DMS153 treated with DMSO at 0.1 percent for 48 hours (cell line): ENCODE measurements around the gene LPP.

Experiments used
- DNase-seq: peaks from one replicate; lab custom pipeline; 2025; ENCODE audit not compliant: unreplicated experiment; lab: John Stamatoyannopoulos, UW

LPP gene

DNA sequence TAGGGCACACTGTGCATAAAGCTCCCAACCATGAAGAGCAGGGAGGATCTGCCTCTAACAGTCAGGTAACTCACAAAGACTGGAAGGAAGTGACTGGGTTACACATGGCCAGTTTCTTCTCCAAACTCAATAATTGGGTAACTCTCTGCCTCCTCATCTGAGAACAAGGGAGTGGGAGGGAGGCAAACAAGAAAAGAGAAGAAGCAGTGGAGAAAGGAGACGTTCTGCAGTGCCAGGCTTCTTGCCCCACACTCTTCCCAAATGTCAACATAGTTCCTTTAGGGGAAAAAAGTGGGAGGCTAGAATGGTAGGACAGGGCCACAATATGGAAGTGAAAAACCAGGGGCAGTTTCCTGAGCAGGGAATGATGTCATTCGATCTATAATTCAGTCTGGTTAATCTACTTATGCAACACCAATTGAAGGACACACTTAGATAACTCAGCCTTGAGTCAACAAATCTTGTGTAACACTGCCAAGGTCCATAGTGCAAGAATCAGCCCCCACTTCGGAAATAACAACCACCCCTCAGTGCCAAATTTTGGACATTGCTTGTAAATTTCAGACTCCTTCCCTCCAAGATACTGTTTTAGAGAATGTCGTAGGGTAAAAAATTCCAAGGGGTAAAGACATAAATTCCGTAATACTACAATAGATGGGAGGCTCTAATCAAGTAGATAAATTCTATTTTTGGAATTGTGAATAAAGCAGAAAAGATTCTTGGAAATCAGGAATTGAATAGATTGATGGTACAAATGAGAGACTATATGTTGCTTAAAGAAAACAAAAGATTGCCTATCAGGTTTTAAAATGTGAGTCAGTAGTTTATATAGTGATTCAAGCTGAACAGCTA lies 143.0 kb downstream of the LPP start:
- DNase-seq: no peak

DNA sequence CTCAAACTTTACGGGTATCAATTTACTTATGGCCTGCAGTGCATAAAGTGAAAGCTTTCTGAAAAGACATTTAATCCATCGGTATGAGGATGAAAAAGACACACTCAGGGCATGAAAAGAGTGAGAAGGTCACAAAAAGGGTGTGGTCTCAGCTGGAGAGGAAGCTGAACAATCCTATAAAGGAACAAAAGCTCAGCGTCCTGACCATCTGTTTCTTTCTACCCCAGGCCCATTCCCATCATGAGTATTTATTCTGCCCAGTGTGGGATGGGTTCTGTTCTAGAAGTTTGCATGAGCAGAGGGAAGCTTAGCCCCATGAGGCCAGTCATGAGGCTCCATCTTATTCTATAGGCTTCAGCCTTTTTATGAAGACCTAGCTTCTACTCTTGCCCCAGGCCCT lies 144.6 kb downstream of the LPP start:
- no peak for DNase-seq

DNA sequence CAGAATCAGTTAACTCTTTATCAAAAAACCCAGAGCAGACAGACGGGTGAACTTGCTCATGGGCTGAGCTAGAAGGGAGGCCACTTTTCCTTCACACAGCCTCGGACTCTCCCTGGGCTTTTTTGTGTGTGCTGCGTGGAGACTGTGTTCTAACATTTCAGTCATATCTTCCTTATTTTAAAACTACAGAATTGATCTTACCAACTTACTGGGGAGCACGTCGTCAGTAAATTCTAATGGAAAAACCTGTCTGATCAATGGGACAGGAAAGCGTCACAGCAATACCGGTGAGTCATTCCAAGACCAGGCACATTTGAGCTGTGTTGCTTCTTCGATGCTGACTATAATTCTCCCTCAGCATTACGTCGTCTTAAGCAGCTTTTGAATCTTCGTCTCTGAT lies 145.1 kb downstream of the LPP start:
- no peak for DNase-seq

DNA sequence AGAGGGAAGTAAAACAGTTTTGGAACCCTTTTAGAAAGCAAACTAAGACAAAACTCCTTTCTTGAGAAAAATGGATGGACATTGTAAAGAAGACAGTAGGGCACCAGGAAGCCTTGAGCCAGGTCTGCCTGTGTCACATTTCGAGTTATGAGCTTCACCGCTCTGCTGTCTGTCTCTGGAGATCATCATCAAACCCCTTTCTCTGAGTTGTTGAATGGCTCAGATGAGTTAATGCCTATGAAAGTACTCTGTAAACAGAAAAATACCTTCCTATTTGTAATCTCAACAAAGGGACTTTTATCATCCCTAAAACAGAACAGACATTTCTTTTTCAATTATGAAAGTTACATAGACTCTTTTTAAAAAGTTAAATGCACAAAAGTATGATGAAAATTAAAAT lies 145.8 kb downstream of the LPP start:
- DNase-seq: no peak

DNA sequence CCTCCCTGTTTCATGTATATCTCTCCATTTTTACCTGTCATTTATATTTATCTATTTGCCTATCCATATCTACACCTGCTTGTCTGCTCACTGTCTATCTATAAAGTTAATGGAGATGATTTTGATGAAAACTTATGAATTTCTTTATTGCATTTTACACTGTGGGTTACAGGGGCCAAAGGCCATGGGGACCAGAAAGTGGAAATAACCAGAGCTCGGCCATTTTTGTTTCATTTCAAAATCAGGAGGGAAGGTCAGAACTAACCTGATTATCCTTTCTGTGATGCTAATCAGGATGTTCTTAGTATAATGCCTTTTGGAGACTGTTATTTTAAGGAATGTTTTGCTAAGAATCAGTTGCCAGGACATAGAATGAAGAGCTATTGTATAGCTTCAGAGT lies 147.2 kb downstream of the LPP start:
- no peak for DNase-seq

DNA sequence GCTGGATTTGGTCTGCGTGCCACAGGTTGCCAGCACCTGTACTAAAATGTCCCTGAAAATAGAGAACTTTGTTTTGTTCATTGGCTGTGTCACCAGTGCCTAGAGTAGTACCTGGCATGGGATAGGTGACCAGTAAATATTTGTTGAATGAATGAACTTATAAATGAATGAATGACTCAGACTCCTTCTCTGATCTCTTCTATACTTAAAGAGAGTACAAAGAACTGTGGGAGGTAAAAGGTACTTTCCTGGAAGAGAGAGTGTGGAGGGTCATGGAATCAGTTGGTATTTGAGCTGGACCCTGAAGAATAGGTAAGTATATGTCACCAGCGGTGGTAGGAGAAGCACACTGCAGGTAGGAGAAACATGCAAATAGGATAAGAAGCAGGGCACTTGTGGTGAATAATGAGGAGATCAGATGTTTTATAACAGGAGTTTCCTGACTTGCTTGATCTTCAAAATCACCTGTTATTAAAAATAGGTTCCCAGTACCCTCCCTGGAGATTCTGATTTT lies 149.4 kb downstream of the LPP start:
- no peak for DNase-seq

DNA sequence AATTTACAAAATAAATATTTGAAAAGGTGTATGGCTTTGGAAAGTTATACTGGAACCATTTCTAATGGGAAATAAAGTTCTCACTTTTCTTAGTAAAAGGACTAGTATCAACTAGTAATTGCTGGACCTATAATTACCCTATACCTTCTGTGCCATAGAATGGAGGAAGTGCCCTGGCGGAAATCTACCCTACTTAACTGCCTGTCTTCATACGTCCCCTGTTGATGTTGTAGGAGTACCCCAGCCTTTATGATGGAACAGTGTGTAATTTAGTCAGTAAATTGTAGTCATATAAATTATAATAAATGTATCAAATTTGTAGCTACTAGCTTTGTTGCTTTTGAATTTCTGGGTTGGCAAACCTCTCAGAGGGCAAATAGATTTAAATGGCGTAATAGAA lies 149.9 kb downstream of the LPP start:
- no peak for DNase-seq

DNA sequence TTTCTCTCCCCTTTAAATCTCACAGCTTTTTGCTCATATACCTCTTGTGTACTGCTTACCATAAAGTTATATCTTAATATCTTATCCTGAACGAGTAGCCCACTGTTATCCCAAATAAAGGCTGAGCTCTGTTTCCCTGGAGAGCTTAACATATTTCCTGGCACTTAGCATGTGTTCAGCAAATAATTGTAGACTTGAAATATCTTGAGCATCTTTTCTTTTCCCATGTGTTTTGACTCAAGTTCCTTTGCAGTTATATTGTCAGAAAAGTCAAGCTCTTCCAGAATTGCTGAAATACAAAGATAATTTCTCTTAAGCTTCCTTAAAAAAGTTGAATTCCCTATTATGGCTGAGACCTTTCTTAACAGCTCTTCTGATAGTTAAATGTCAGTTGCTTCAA lies 150.5 kb downstream of the LPP start:
- no peak for DNase-seq

DNA sequence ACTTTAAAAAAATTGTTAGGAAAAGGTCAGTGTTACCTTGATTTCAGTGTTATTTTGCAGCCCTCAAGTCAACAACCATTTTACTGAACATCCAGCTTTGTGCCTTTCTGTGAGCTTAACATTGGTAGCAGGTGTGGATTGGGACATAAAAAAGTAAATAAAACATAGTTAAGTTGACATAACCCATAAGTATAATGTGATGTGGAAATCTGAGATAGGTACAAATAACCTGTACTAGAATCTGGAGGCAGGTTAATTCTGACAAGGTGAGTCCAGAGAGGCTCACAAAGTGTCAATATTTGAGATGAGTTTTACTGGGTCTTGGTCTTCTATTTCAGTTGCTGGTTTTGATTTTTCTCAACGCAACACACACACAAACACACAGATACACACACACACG lies 151.3 kb downstream of the LPP start:
- no peak for DNase-seq

DNA sequence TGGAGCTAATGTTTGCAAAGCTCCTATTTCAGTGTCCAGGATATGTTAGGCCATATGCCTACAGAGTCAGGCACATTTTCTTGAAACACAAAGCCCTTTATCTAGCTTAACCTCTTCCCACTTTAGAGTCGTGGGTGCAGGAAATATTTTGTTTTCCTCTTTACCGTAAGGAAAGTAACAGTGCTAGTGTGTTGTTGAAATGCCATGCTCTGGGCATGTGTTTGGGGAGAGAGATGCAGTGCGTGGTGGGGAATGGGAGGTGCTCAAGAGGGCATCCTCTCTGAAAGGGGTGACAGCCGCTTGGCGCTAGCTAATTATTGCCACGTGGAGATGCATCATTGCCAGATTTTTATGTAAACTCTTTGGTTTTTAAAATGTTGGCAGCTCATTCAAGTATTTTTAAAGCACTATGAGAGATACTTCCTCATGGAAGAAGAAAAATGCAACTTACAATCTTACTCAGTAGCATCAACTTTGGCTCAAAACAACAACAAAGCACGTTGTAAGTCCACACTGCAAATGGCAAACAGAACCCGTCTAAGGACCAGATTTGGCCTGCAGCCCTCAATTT lies 152.6 kb downstream of the LPP start:
- no peak for DNase-seq

DNA sequence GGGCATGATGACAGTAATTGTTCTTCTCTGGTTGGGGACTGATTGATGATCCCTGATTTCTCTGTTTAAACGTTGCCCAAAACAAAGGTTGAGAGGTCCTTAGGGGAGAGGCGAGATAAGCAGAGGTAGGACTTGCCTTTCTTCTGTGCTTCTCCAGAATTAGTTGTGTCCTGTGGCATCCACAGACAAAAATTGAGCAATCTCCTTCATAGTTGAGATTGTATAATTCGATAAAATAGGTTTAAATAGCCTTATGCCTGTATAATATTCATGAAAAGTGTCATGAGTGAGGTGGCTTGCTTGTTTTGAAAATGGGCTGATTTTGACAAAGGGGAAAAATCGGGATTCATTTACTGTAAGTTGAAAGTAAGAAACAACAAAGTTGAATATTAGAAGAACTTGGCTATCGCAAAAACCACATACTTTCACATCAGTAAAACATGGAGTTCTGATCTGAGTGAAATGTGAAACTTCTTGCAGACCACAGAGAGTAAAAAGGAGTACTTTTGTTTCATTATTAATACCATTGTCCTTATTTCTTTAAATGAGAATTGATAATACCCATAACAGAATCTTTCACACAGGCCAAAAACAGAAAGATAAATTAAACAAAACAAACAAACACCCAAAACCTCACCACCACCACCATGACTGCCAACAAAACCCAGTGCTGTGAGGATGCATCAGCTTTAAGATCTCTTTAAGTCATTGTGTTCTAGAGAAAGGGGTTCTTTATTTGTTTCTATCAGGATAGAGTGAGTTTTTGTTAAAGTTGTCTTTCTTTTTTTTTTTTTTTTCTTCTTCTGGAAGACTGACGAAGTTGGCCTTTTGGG lies 155.7 kb downstream of the LPP start:
- no peak for DNase-seq

DNA sequence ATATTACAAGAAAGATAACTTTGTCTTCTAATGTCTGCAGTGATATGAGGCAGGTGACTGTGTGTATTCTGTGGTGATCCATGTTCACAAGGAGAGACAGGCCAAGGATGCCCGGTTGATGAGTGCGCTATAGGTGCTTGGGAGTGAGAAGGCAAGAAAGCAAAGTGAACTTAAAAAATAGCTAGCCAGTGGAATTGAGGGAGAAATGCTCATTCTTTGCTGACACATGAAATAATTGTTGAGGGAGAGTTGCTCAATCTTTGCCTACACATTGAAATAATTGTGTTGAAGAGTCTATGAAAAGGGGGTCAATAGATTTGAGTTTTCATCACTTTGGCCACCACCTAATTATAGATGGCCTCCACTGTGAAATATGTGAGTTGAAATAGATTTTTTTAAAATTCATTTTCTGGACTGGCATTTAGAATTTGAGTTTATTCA lies 156.3 kb downstream of the LPP start:
- no peak for DNase-seq

DNA sequence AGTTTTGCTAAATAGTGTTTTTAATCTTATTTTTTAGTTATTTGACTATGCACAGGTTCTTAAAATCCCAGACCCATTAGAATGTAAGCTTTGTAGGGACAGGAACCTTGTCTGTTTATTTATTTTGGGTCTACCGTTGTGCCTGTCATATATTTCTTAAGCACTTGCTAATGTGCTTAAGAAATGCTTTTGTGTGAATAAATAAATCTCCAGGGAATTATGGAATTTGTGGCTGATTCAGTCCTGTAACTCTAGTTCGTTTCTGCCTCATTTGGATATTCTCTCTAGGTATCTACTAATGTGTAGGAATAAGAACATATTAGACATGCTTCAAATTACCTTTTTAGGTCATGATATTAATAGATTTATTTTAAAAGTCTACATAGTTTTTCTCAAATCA lies 161.6 kb downstream of the LPP start:
- DNase-seq: no peak

DNA sequence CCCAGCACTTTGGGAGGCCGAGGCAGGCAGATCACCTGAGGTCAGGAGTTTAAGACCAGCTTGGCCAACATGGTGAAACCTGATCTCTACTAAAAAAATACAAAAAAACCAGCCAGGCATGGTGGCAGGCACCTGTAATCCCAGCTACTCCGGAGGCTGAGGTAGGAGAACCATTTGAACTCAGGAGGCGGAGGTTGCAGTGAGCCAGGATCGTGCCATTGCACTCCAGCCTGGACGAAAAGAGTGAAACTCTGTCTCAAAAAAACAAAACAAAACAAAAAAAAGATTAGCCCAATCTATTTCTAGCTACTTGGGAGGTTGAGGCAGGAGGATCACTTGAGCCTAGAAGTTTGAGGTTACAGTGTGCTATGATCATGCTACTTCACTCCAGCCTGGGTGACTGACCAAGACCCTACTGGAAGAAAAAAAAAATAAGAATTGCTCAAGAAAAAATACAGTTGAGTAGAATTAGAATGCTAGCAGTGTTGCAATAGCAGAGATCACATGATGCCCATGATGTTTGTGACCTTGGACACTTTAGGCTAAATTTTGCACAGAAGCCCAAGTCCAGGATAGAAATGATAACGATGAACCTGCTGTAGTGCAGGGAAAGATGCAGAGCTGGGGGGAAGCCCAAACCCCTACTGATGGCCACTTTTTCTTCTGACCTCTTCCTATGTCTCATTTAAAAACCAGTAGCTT lies 162.2 kb downstream of the LPP start:
- no peak for DNase-seq

DNA sequence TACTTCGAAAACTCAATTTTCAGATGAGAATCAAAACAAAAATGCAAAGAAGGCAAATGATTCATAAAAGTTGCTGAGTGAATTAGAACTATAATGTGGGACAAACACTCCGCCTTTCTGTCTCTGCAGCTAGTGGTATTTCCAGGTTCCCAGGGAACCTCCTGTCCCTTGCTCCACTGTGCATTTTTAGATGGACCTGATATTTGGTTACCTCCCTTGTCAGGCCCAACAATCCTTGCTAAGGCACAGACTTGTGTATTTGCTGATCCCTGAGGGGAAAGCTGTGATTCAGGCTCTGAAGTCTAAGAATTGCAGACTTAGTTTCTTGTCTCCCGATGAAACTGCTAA lies 162.7 kb downstream of the LPP start:
- DNase-seq: no peak

DNA sequence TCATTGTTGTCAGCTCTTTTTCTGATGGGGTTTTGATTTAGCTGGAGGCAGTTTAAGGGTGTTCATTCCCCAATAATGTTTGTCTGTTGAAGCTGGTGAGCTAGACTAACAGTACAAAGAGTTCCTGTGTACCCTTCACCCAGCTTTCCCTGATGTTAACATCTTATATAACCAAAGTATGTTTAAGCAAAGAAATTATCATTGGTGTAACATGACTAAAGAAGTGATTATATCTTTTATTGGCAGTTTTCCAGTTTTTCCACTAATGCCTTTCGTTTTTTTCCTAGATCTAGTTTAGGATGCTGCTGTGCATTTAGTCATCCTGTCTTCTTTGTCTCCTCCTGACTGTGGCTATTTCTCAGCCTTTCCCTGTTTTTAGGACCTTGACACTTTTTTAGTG lies 165.6 kb downstream of the LPP start:
- no peak for DNase-seq

DNA sequence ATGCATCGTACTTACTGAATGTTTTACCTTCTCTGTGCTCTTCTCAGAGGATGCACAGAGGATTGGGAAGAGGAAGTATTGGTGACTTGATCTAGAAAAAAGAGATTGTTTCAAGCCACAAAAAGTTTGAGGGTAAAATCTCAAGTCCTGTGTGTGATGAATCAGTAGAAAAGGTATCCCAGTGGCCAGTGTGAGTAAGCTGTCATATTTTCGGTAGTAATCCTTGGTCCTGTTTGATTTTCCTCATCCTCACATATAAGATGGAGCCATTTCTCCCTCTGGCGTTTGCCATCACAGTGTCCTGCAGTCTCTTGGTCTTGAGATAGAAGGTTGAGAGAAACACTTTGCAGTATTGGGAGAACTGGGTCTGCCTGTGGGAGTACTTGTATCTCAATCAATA lies 166.8 kb downstream of the LPP start:
- no peak for DNase-seq

DNA sequence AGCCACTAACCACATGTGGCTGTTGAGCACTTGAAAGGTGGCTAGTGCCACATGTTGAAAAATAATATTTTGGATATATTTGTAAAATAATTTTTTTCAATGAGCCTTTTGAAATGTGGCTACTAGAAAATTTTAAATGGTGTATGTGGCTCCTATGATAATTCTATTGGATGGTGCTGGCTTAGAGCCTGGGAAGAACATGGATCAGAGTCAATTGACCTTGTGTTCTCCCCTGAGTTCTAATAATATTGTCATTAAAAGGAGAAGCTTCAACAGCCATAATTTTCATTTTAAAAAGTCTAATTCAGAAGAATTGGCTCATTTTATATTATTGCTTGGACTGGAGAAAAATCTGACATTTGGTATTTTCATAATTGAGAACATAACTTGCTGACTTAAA lies 167.3 kb downstream of the LPP start:
- no peak for DNase-seq

DNA sequence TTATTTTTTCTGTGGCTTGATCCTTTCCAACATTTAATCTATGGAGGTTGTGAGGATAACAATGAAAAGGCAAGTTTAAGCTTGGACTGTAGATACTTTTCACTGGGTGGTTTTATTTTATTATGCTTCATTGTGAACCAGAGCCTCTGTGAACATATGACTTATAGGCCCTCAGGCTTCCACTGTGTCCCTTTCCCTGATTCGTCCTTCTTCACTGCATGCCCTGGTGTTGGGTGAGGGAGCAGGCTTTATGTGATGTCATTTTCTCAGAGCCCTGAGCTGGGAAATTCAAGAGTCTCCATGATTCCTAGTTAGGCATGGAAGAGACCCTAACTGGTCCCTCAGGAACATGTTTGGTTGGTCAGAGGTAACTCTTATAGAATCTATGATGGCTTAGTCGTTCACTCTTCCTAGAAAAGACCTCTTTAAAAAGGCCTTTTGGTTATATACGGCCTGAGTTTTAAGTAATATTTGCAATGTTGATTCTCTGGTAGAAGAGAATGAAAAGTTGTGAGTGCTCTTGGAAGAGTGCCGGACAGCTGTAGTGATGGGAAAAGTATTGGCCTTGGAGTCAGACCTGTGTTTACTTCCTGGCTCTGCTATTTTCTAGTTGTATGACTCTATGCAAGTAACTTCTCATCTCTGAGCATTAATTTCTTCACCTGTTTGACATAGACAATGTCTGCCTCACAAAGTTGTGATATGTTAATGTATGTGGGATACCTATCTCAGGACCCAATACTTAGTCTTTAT lies 168.4 kb downstream of the LPP start:
- DNase-seq: no peak

DNA sequence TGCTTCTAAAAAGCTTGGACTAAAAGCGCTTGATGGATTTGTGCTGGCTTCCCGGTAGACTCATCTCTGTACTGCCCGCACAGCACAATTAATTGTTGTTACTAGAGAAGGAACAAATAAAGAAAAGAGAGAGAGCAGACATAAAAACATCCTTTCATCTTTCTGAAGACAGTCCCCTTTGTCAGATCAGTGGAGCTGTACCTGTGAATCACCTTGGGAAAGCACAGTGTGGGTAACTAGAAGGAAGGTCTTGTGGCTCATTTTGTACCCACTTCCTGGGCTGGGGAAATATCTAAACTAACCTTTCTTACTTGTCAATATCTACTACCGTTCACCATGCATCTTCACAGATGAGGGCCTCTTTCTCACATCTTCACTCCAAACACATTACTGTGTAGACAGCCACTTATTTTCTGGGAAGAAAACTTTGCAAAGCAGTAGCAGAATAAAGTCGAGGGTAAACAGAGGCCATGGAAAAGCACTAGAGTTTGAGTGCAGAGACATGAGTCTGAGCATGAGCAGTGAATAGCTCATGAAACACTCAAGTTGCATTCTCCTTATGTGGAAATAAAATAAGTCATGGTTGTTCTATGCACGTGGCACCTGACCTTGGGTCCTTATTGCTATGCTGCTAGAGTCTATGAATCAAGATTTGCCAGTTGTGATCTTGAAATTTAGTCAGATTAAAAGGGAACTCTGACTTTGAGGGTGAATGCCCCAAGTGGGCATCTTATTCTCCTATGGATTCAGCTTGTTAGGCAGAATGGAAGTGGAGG lies 169.3 kb downstream of the LPP start:
- DNase-seq: no peak
